GM10248 (cell line): Measurements from ENCODE around the gene HSPA2.

Experiments used
- CTCF ChIA-PET: fragments of 300-600 bp; sonication (Branson Sonifier 250); formaldehyde crosslinking; extraction: SDS; loops from one replicate; lab custom pipeline; 2021; ENCODE audit warnings: antibody characterized with exemption; lab: Yijun Ruan, JAX
- POLR2A ChIA-PET: fragments of 350-650 bp; sonication (Branson Sonifier 250); formaldehyde crosslinking; extraction: SDS; loops from one replicate; lab custom pipeline; 2020; ENCODE audit warnings: antibody characterized with exemption; lab: Yijun Ruan, JAX
- DNase-seq: peaks from one replicate; pipeline ENCODE4 v3.0.0; 2012; ENCODE audit errors: extremely low spot score
- TF ChIP-seq, protein P1 (sequence below): IDR thresholded peaks from 2 replicates; pipeline ENCODE4 v1.5.1; 2012; ENCODE audit warnings: mild to moderate bottlenecking, low read depth; ENCODE audit errors: extremely low read depth, missing control alignments, control extremely low read depth

Gene HSPA2

GRCh38 chr14:64574371-64575107, 34.0 kb downstream of the HSPA2 start:
- ChIA-PET POLR2A (no interaction called here), CTCF (no interaction called here)
- DNase-seq = no peak
- TF ChIP-seq, protein P1, sequence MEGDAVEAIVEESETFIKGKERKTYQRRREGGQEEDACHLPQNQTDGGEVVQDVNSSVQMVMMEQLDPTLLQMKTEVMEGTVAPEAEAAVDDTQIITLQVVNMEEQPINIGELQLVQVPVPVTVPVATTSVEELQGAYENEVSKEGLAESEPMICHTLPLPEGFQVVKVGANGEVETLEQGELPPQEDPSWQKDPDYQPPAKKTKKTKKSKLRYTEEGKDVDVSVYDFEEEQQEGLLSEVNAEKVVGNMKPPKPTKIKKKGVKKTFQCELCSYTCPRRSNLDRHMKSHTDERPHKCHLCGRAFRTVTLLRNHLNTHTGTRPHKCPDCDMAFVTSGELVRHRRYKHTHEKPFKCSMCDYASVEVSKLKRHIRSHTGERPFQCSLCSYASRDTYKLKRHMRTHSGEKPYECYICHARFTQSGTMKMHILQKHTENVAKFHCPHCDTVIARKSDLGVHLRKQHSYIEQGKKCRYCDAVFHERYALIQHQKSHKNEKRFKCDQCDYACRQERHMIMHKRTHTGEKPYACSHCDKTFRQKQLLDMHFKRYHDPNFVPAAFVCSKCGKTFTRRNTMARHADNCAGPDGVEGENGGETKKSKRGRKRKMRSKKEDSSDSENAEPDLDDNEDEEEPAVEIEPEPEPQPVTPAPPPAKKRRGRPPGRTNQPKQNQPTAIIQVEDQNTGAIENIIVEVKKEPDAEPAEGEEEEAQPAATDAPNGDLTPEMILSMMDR = no peak

DNA sequence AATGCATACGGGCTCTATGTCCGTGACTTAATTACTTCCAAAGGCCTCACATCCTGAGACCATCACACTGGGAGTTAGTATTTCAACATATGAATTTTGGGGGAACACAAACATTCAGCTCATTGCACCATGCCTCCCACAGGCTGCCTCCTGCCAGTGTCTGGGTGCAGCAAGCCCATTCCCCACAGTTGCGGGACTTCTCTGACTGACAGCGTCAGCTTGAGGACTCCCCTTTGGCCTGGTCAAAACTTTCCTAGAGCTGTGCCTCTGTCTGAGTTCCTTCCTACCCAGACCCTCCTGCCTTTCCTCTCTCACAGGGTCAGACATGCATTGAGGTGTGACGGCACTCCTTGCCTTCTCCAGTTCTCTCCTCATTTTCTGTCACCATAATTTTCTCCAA, 36.7 kb downstream of the HSPA2 start:
- no peak for DNase-seq
- ChIA-PET POLR2A (no interaction called here), CTCF (interaction anchor here (0.8 to 2.0 kb wide), 2 partner anchors 10 to 14 kb away, joined by 3 to 5 read pairs; no protein-coding TSS in a partner anchor)
- TF ChIP-seq, protein P1 = no peak

- TF ChIP-seq, protein P1 = no peak
- ChIA-PET POLR2A (no interaction called here), CTCF (interaction anchor here (0.8 kb wide), 1 partner anchor 37 kb away, joined by 3 read pairs; no protein-coding TSS in a partner anchor)
- no peak for DNase-seq
Observed at GRCh38 chr14:64580467-64580866, 39.9 kb downstream of the HSPA2 start.

GRCh38 chr14:64581363-64581762, 40.8 kb downstream of the HSPA2 start:
- ChIA-PET CTCF (interaction anchor here (0.9 kb wide), 1 partner anchor 9 kb away, joined by 3 read pairs; no protein-coding TSS in a partner anchor), POLR2A (no interaction called here)
- TF ChIP-seq, protein P1 = no peak
- no peak for DNase-seq

GRCh38 chr14:64581817-64582216, 41.3 kb downstream of the HSPA2 start:
- no peak for DNase-seq
- CTCF ChIA-PET = interaction anchor here (0.9 kb wide), 1 partner anchor 8 kb away, joined by 3 read pairs; no protein-coding TSS in a partner anchor

DNA sequence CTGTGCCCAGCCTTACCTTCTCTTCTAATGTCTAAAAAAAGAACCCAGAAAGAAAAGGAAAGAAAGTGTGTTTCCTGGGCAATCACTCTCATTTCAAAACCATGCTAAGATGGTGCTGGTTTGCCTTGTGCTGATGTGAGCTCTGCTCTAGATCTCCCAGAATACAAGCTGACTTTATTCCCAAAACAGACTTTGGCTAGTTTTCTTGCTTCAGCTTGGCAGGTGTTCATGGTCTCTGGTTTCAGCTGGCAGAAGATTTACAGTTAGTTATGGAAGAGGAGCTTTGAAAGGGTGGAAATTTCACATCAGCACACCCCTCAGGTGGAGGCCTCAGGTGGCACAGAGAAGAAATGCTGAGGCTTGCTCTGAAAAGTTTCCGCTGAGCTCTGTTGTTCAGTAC, 43.6 kb downstream of the HSPA2 start:
- CTCF ChIA-PET = interaction anchor here (1.3 kb wide), 1 partner anchor 53 kb away, joined by 5 read pairs; no protein-coding TSS in a partner anchor
- POLR2A ChIA-PET = no interaction called here
- DNase-seq = no peak
- TF ChIP-seq, protein P1 = no peak

More at GRCh38 chr14:64581817-64582216, 41.3 kb downstream of the HSPA2 start:
- POLR2A ChIA-PET = no interaction called here
- TF ChIP-seq, protein P1 = no peak
